Bronchial epithelial cell (primary cell): ENCODE results near the gene RAB18. TPM values are rescaled to one million over a fixed set of nuclear protein-coding genes. Genes with fewer than 3 reads are reported as not detected.

Source experiments
- DNase-seq: peaks from one replicate; pipeline ENCODE4 v3.0.0-alpha.2; 2010; ENCODE audit warnings: low read depth
- FAIRE-seq: peaks from 2 replicates; lab custom pipeline; 2011; peaks lifted over from hg19 to GRCh38; lab: Jason Lieb, UNC
- H3K27me3 ChIP-seq: 2 replicates; pipeline ENCODE4 v1.5.1; 2011; ENCODE audit warnings: low read length; ENCODE audit not compliant: control insufficient read depth, insufficient read depth
- H3K36me3 ChIP-seq: 2 replicates; pipeline ENCODE4 v1.5.1; 2011; ENCODE audit warnings: low read length; ENCODE audit not compliant: control insufficient read depth, insufficient read depth
- H3K4me3 ChIP-seq: 2 replicates; pipeline ENCODE4 v1.5.1; 2011; ENCODE audit warnings: mild to moderate bottlenecking, low read depth, low read length, control low read depth
- CTCF ChIP-seq: IDR thresholded peaks from 2 replicates; pipeline ENCODE4 v1.5.1; 2011; ENCODE audit warnings: mild to moderate bottlenecking, moderate library complexity, low read length, control low read depth, inconsistent platforms; ENCODE audit not compliant: insufficient read depth, severe bottlenecking
- total RNA-seq: library from RNA; depleted of rRNA; stranded (reverse); fragments of >200 nt; gene quantifications from 2 replicates; pipeline ENCODE4 v1.2.1, GENCODE V29; 2014

RAB18 gene
- total RNA-seq, 1 donor from 2014 or later, result 74.8 TPM

DNA sequence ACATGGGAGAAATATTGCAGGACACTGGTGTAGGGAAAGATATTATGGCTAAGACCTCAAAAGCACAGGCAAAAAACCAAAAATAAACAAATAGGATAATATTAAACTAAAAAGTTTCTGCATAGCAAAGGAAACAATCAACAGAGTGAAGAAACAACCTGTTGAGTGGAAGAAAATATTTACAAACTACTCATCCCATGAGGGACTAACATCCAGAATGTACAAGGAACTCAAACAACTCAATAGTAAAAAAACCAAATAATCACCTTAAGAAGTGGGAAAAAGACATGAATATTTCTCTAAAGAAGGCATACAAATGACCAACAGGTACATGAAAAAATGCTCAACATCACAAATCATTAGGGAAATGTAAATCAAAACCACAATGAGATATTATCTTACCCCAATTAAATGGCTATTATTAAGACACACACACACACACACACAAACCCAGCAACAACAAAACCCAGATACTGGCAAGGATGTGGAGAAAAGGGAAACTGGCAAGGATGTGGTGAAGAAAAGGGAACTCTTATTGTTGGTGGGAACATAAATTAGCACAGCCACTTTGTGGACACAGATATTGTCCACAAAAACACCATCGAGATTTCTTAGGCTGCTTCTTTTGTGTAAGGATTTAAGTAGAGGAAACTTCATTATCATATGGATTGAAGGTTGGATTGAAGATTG, 9.8 kb upstream of the RAB18 start:
- TF ChIP-seq CTCF, result no peak
- Histone ChIP-seq H3K27me3 (no peaks in the 10 kb centered on the region), H3K4me3 (no peak overlapping the region), H3K36me3 (no peaks in the 10 kb centered on the region)
- FAIRE-seq, result no peak
- no peak for DNase-seq

- no peaks in the 10 kb centered on the region for H3K36me3 ChIP-seq
- FAIRE-seq (no peak), DNase-seq (no peak)
- H3K4me3 ChIP-seq, result no peak overlapping the region
- no peak for TF ChIP-seq CTCF
- no peaks in the 10 kb centered on the region for H3K27me3 ChIP-seq
Observed at GRCh38 chr10:27496137-27496536, 8.0 kb upstream of the RAB18 start.

- no peak for TF ChIP-seq CTCF
- Histone ChIP-seq H3K4me3 (no peak overlapping the region), H3K27me3 (no peaks in the 10 kb centered on the region), H3K36me3 (no peaks in the 10 kb centered on the region)
- no peak for FAIRE-seq
- DNase-seq, result no peak
Observed at GRCh38 chr10:27500096-27500495, 4.0 kb upstream of the RAB18 start.

- FAIRE-seq (peak; percentile 18), DNase-seq (peak; percentile 98)
- Histone ChIP-seq H3K4me3 (no peak overlapping the region), H3K27me3 (no peaks in the 10 kb centered on the region), H3K36me3 (no peaks in the 10 kb centered on the region)
- TF ChIP-seq CTCF, result no peak
Observed at GRCh38 chr10:27500886-27501285, 3.2 kb upstream of the RAB18 start.

- H3K4me3 ChIP-seq, result peak overlapping the region; percentile 93
- no peaks in the 10 kb centered on the region for H3K27me3 ChIP-seq
- H3K36me3 ChIP-seq, result no peaks in the 10 kb centered on the region
- no peak for FAIRE-seq
- no peak for DNase-seq
- TF ChIP-seq CTCF, result no peak
Observed at GRCh38 chr10:27503498-27504006, 552 bp upstream of the RAB18 start.
